Stomach (tissue), 9 donors: ENCODE measurements around the gene CPXM2. TPM values are rescaled to one million over a fixed set of nuclear protein-coding genes. Genes with fewer than 3 reads are reported as not detected.

Source experiments
- DNase-seq, 2 donors: peaks; one replicate each; pipeline versions ENCODE4 v3.0.0 to v3.0.0-alpha.2; 2013 to 2019
- H3K27ac ChIP-seq, 5 donors: fragments of 200-600 bp in 4 of 5; sonication (generic) in 4 of 5; one replicate each; pipeline ENCODE4 v1.5.1; 2013 to 2019; ENCODE audit warnings: mild to moderate bottlenecking in 1 of 5, moderate library complexity in 1 of 5
- H3K27me3 ChIP-seq, 3 donors: fragments of 200-600 bp; sonication (generic); one replicate each; pipeline ENCODE4 v1.5.1; 2017 to 2019; ENCODE audit warnings: mixed run types in 1 of 3
- H3K36me3 ChIP-seq, 4 donors: fragments of 200-600 bp; sonication (generic); 1 replicate in 3 of 4; 2 replicates in 1 of 4; pipeline ENCODE4 v1.5.1; 2016 to 2019
- H3K4me1 ChIP-seq, 4 donors: fragments of 200-600 bp; sonication (generic); one replicate each; pipeline ENCODE4 v1.5.1; 2016 to 2019
- H3K4me3 ChIP-seq, 4 donors: fragments of 200-600 bp; sonication (generic) in 3 of 4; one replicate each; pipeline ENCODE4 v1.5.1; 2016 to 2019; ENCODE audit warnings: mild to moderate bottlenecking in 1 of 4
- H3K9me3 ChIP-seq, 4 donors: fragments of 200-600 bp; sonication (generic); one replicate each; pipeline ENCODE4 v1.5.1; 2016 to 2019
- EP300 ChIP-seq: sonication (generic); formaldehyde crosslinking; IDR thresholded peaks from one replicate; pipeline ENCODE4 v1.6.1; 2017; ENCODE audit warnings: antibody characterized with exemption
- POLR2A ChIP-seq, 4 donors: fragments of 450-650 bp; IDR thresholded peaks; one replicate each; pipeline ENCODE4 v1.6.1; 2016; ENCODE audit warnings: antibody characterized with exemption in 4 of 4, control low read depth in 2 of 4, mild to moderate bottlenecking in 1 of 4, moderate library complexity in 1 of 4
- POLR2AphosphoS5 ChIP-seq, 3 donors: sonication (generic); formaldehyde crosslinking; IDR thresholded peaks; one replicate each; pipeline ENCODE4 v1.6.1; 2016; ENCODE audit warnings: antibody characterized with exemption in 3 of 3
- WGBS, 5 donors: extraction: QIAGEN DNeasy Blood & Tissue Kit in 3 of 5; methylation state at CpG; one replicate each; pipeline versions ENCODE4 v1.1.5 to v1.1.7; 2013 to 2018; 5-methylcytosine and 5-hydroxymethylcytosine counted together
- intact Hi-C: fragments of 100-400 bp; cut with DNase I; formaldehyde crosslinking; loops from one replicate; pipeline ENCODE4 v1.15.1; 2023; ENCODE audit warnings: low total_unique reads
- polyA plus RNA-seq, 3 donors: library from polyadenylated mRNA; stranded (reverse); fragments of 200-250 nt; gene quantifications; one replicate each; pipeline ENCODE4 v1.2.3, GENCODE V29; 2013
- total RNA-seq, 5 donors: library from RNA; depleted of rRNA; stranded (reverse); fragments of >200 nt; gene quantifications; one replicate each; pipeline versions ENCODE4 v1.1.0 to v1.2.3, GENCODE V29; 2014 to 2016
- TF ChIP-seq, protein P1 (sequence below), 7 experiments: fragments of 450-650 bp in 4 of 7; fragments of 200-600 bp in 3 of 7; sonication (generic) in 3 of 7; IDR thresholded peaks; one replicate each; pipeline ENCODE4 v1.5.1; 2016 to 2019; ENCODE audit warnings: antibody characterized with exemption in 7 of 7, control low read depth in 2 of 7, mild to moderate bottlenecking in 1 of 7
- donor health status: healthy with polysubstance abuse.
- donor health status: Bipolar disorder and iron deficiency.
- donor health status: healthy.

Gene CPXM2
- total and polyA plus RNA-seq, 8 donors = 0.46 to 33.5 (median 9.9) TPM

DNA sequence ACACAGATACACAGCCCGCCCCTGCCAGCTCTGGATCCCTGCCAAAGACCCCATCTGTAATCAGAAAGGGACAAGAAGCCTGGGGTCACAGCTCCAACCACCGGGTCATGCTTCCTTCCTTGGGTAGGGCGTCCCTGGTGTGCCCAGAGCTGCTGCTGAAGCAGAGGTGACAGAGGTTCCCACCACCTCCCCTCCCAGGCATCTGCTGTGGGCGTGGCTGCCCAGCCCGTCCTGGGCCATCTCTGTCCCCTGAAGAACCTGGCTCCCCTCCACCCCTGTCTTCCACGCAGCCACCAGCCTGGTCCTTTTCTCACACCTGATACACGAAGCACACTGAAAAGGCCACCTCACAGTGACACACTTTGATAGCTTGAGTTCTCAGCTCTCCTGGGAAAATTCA lies 38.2 kb upstream of the CPXM2 start:
- TF ChIP-seq, protein P1, sequence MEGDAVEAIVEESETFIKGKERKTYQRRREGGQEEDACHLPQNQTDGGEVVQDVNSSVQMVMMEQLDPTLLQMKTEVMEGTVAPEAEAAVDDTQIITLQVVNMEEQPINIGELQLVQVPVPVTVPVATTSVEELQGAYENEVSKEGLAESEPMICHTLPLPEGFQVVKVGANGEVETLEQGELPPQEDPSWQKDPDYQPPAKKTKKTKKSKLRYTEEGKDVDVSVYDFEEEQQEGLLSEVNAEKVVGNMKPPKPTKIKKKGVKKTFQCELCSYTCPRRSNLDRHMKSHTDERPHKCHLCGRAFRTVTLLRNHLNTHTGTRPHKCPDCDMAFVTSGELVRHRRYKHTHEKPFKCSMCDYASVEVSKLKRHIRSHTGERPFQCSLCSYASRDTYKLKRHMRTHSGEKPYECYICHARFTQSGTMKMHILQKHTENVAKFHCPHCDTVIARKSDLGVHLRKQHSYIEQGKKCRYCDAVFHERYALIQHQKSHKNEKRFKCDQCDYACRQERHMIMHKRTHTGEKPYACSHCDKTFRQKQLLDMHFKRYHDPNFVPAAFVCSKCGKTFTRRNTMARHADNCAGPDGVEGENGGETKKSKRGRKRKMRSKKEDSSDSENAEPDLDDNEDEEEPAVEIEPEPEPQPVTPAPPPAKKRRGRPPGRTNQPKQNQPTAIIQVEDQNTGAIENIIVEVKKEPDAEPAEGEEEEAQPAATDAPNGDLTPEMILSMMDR (IDR thresholded peaks at IDR 0.05) = no peak
- TF ChIP-seq EP300 (no peak), POLR2A (IDR thresholded peaks at IDR 0.05) (no peak), POLR2AphosphoS5 (IDR thresholded peaks at IDR 0.05) (no peak)
- Histone ChIP-seq H3K9me3 (peaks cover 0 to 40% (median 17%) of the 10 kb centered on the region in 4 donors), H3K27me3 (peaks cover 0 to 13% (median 0%) of the 10 kb centered on the region in 3 donors), H3K4me1 (peaks cover 0 to 6% (median 0%) of the 10 kb centered on the region in 4 donors), H3K36me3 (no peaks in the 10 kb centered on the region), H3K27ac (peak overlapping the region in 2 of 5 donors; percentile 21 to 25), H3K4me3 (no peak overlapping the region)
- DNase-seq = no peak
- 42 to 64% (median 58%) methylated on average over 6 to 7 of the region's 7 CpGs for WGBS, 5 donors
- intact Hi-C loops = no loop called here

DNA sequence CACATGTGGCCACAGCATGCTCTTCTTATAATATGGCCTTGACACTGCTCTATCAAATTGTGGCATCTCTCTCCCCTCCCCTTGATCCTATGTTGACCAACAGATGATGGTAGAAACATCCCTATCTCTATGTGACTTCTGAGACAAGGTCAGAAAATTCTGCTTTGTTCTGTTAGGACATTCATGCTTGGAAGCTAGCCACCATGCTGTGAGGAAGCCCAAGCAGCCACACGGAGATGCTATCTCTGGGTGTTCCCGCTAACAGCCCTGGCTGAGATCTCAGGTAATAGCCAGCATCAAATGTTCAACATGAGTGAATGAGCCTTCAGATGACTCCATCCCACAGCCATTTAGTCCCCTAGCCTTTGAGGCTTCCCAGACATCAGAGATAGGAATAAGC lies 36.8 kb upstream of the CPXM2 start:
- intact Hi-C loops = no loop called here
- Histone ChIP-seq H3K27me3 (peaks cover 0 to 20% (median 0%) of the 10 kb centered on the region in 3 donors), H3K27ac (no peak overlapping the region), H3K4me3 (no peak overlapping the region), H3K4me1 (peaks cover 0 to 6% (median 0%) of the 10 kb centered on the region in 4 donors), H3K36me3 (no peaks in the 10 kb centered on the region), H3K9me3 (peaks cover 0 to 32% (median 13%) of the 10 kb centered on the region in 4 donors)
- no peak for DNase-seq
- WGBS, 5 donors = 58 to 92% (median 73%) methylated on average over 2 of the region's 2 CpGs
- TF ChIP-seq POLR2A (IDR thresholded peaks at IDR 0.05) = no peak
- no peak for TF ChIP-seq EP300
- TF ChIP-seq POLR2AphosphoS5 (IDR thresholded peaks at IDR 0.05) = no peak
- TF ChIP-seq, protein P1 (IDR thresholded peaks at IDR 0.05) = no peak

DNA sequence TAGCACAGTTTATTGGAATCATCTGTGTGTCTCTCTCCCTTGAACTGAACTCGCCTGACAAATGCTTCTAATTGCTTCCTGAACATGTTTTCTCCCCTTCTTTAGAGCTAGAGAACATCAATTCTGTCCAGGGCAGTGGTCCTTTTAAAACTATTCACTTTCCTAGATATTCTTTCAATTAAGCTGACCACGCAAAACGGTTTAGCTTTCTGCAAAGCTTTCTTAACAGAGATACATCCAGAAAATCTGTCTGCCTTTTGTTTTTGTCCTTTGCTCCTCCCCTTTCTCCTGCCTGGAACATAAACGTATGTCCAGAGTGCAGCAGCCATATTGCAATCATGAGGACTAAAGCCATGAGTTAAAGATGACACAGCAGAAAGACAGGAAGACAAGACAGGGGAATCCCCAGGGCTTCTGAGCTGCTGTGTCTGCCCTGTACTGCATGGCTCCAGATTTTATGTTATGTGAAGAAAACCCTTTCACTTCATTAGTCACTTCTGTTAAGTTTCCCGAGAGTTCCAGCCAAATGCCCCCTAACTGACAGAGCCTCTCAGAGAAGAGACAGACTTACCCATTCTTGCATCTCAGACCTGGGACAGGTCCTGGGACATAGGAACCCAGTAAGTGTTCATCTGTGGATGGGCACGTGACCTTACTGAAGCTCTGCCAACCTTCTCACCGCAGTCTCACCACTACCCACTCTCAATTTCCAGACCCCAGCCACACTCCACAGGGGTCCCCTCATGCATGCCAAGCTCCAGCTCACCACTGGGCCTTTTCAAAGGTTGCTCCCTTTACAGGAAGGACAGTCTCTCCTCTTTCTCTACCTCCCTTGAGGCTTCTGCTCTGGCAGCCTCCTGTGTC lies 35.0 kb upstream of the CPXM2 start:
- no peak overlapping the region for H3K4me3 ChIP-seq
- no peak for DNase-seq
- intact Hi-C loops = no loop called here
- 53 to 75% (median 64%) methylated on average over 7 of the region's 7 CpGs for WGBS, 5 donors
- no peak overlapping the region for H3K27ac ChIP-seq
- peaks cover 0 to 32% (median 13%) of the 10 kb centered on the region in 4 donors for H3K9me3 ChIP-seq
- H3K27me3 ChIP-seq = peaks cover 0 to 20% (median 0%) of the 10 kb centered on the region in 3 donors
- peaks cover 0 to 6% (median 0%) of the 10 kb centered on the region in 4 donors for H3K4me1 ChIP-seq
- H3K36me3 ChIP-seq = no peaks in the 10 kb centered on the region
- TF ChIP-seq, protein P1 (IDR thresholded peaks at IDR 0.05) = no peak
- TF ChIP-seq POLR2A (IDR thresholded peaks at IDR 0.05) (no peak), EP300 (no peak), POLR2AphosphoS5 (IDR thresholded peaks at IDR 0.05) (no peak)

DNA sequence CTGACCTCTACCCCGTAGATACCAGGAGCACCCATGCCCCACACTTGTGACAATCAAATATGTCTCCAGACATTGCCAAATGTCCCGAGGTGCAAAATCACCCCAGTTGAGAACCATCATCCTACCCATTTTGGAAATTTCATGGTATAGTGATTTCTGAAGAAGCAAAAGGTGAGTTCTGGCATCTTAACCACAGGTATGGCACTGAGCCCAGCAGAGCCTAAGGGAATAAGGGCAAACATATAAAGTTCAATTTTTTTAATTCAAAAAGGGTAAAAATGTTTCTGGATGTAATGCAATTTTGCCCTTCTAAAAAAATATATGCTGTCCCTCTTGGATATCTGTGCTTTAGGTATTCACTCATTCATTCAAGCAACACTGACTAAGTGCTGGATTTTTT lies 30.5 kb upstream of the CPXM2 start:
- H3K4me3 ChIP-seq = no peak overlapping the region
- H3K27ac ChIP-seq = no peak overlapping the region
- TF ChIP-seq POLR2A (IDR thresholded peaks at IDR 0.05) (no peak), EP300 (no peak), POLR2AphosphoS5 (IDR thresholded peaks at IDR 0.05) (no peak)
- TF ChIP-seq, protein P1 (IDR thresholded peaks at IDR 0.05) = no peak
- DNase-seq = no peak
- H3K4me1 ChIP-seq = no peaks in the 10 kb centered on the region
- peaks cover 0 to 7% (median 0%) of the 10 kb centered on the region in 3 donors for H3K27me3 ChIP-seq
- intact Hi-C loops = no loop called here
- 47 to 71% (median 58%) methylated on average over 2 of the region's 2 CpGs for WGBS, 5 donors
- no peaks in the 10 kb centered on the region for H3K36me3 ChIP-seq
- H3K9me3 ChIP-seq = peaks cover 0 to 24% (median 14%) of the 10 kb centered on the region in 4 donors
